H9 (cell line): ENCODE results near the gene TECPR2. TPM values are rescaled to one million over a fixed set of nuclear protein-coding genes. Genes with fewer than 3 reads are reported as not detected.

ENCODE experiments used
- DNase-seq: peaks from one replicate; pipeline ENCODE4 v3.0.0-alpha.2; 2017
- H2AFZ ChIP-seq: one replicate; pipeline ENCODE4 v1.6.1; 2013; ENCODE audit warnings: mild to moderate bottlenecking, low read length, control low read depth, moderate library complexity
- H2AK5ac ChIP-seq: 2 replicates; pipeline ENCODE4 v1.6.1; 2013; ENCODE audit warnings: low read length, control low read depth, mixed read lengths; ENCODE audit not compliant: insufficient read length
- H2BK120ac ChIP-seq: one replicate; pipeline ENCODE4 v1.6.1; 2013; ENCODE audit warnings: low read depth, mild to moderate bottlenecking, low read length, control low read depth, inconsistent platforms; ENCODE audit not compliant: poor library complexity, severe bottlenecking
- H2BK12ac ChIP-seq: 2 replicates; pipeline ENCODE4 v1.6.1; 2013; ENCODE audit warnings: low read length, control low read depth, mixed read lengths, low read depth; ENCODE audit not compliant: insufficient read length
- H2BK15ac ChIP-seq: 2 replicates; pipeline ENCODE4 v1.6.1; 2013; ENCODE audit warnings: low read depth, low read length, control low read depth
- H2BK20ac ChIP-seq: one replicate; pipeline ENCODE4 v1.6.1; 2013; ENCODE audit warnings: low read depth, mild to moderate bottlenecking, low read length, control low read depth, inconsistent platforms; ENCODE audit not compliant: poor library complexity, severe bottlenecking
- H2BK5ac ChIP-seq: 2 replicates; pipeline ENCODE4 v1.6.1; 2013; ENCODE audit warnings: low read length, control low read depth, mixed read lengths; ENCODE audit not compliant: insufficient read length
- H3K14ac ChIP-seq: 2 replicates; pipeline ENCODE4 v1.6.1; 2013; ENCODE audit warnings: low read length, control low read depth; ENCODE audit not compliant: insufficient read depth
- H3K18ac ChIP-seq: 2 replicates; pipeline ENCODE4 v1.6.1; 2013; ENCODE audit warnings: low read depth, mild to moderate bottlenecking, mixed read lengths, low read length, control low read depth; ENCODE audit not compliant: insufficient read length
- H3K23ac ChIP-seq: 2 replicates; pipeline ENCODE4 v1.6.1; 2013; ENCODE audit warnings: low read length, control low read depth, mixed read lengths, low read depth; ENCODE audit not compliant: insufficient read length
- H3K23me2 ChIP-seq: 2 replicates; pipeline ENCODE4 v1.6.1; 2013; ENCODE audit warnings: low read depth, mild to moderate bottlenecking, mixed read lengths, low read length, control low read depth; ENCODE audit not compliant: insufficient read length, poor library complexity, severe bottlenecking
- H3K27ac ChIP-seq: 2 replicates; pipeline ENCODE4 v1.5.1; 2013; ENCODE audit warnings: low read length, control low read depth, mixed read lengths, low read depth; ENCODE audit not compliant: insufficient read length
- H3K27me3 ChIP-seq: 2 replicates; pipeline ENCODE4 v1.6.1; 2013; ENCODE audit warnings: low read length, control low read depth, inconsistent platforms; ENCODE audit not compliant: insufficient read depth
- H3K4ac ChIP-seq: 2 replicates; pipeline ENCODE4 v1.6.1; 2013; ENCODE audit warnings: low read depth, mild to moderate bottlenecking, control low read depth, inconsistent platforms, low read length, moderate library complexity
- H3K4me1 ChIP-seq: 2 replicates; pipeline ENCODE4 v1.6.1; 2013; ENCODE audit warnings: low read length, control low read depth, inconsistent platforms; ENCODE audit not compliant: insufficient read depth
- H3K4me2 ChIP-seq: 2 replicates; pipeline ENCODE4 v1.6.1; 2013; ENCODE audit warnings: low read length, control low read depth, mixed read lengths; ENCODE audit not compliant: insufficient read length, insufficient read depth
- H3K56ac ChIP-seq: 2 replicates; pipeline ENCODE4 v1.6.1; 2013; ENCODE audit warnings: low read depth, mild to moderate bottlenecking, mixed read lengths, low read length, control low read depth; ENCODE audit not compliant: insufficient read length
- H3K79me1 ChIP-seq: 2 replicates; pipeline ENCODE4 v1.6.1; 2013; ENCODE audit warnings: low read depth, mild to moderate bottlenecking, moderate library complexity, low read length, control low read depth, inconsistent platforms; ENCODE audit not compliant: insufficient read depth, poor library complexity, severe bottlenecking
- H3K79me2 ChIP-seq: 2 replicates; pipeline ENCODE4 v1.6.1; 2013; ENCODE audit warnings: low read length, control low read depth, inconsistent platforms; ENCODE audit not compliant: insufficient read depth
- H3K9ac ChIP-seq: 2 replicates; pipeline ENCODE4 v1.6.1; 2013; ENCODE audit warnings: low read length, control low read depth, mixed read lengths; ENCODE audit not compliant: insufficient read length; ENCODE audit errors: extremely low read depth
- H3K9me3 ChIP-seq: one replicate; pipeline ENCODE4 v1.6.1; 2013; ENCODE audit warnings: low read depth, low read length, inconsistent platforms; ENCODE audit not compliant: control insufficient read depth
- H3T11ph ChIP-seq: one replicate; pipeline ENCODE4 v1.6.1; 2013; ENCODE audit warnings: mild to moderate bottlenecking, low read length, control low read depth, inconsistent platforms
- H4K20me1 ChIP-seq: one replicate; pipeline ENCODE4 v1.6.1; 2013; ENCODE audit not compliant: control insufficient read depth, insufficient read length, insufficient read depth
- H4K5ac ChIP-seq: 2 replicates; pipeline ENCODE4 v1.6.1; 2013; ENCODE audit warnings: low read depth, mild to moderate bottlenecking, mixed read lengths, low read length, control low read depth; ENCODE audit not compliant: insufficient read length
- H4K8ac ChIP-seq: replicated peaks from 2 replicates; pipeline ENCODE4 v1.6.1; 2013; ENCODE audit warnings: low read length, control low read depth, mixed read lengths, low read depth; ENCODE audit not compliant: insufficient read length
- H4K91ac ChIP-seq: 2 replicates; pipeline ENCODE4 v1.6.1; 2013; ENCODE audit warnings: low read depth, mild to moderate bottlenecking, moderate library complexity, mixed read lengths, low read length, control low read depth; ENCODE audit not compliant: insufficient read length
- H3K27ac Mint-ChIP-seq, 3 experiments: 2 replicates in 2 of 3; 3 replicates in 1 of 3; pipeline ENCODE4 v1.8.0; 2020 to 2021; ENCODE audit warnings: mixed read lengths in 3 of 3, mild to moderate bottlenecking in 1 of 3, moderate library complexity in 1 of 3
- H3K27me3 Mint-ChIP-seq: 2 replicates; pipeline ENCODE4 v1.8.0; 2021; ENCODE audit warnings: low read depth, mild to moderate bottlenecking, moderate library complexity, mixed read lengths
- H3K36me3 Mint-ChIP-seq, 3 experiments: 2 replicates in 2 of 3; 3 replicates in 1 of 3; pipeline ENCODE4 v1.8.0; 2020 to 2021; ENCODE audit warnings: low read depth in 3 of 3, mixed read lengths in 3 of 3; ENCODE audit not compliant: insufficient read depth in 1 of 3
- H3K4me1 Mint-ChIP-seq, 2 experiments: 2 replicates each; pipeline ENCODE4 v1.8.0; 2020; ENCODE audit warnings: mixed read lengths in 2 of 2
- H3K4me3 Mint-ChIP-seq, 2 experiments: 2 replicates in 1 of 2; 3 replicates in 1 of 2; pipeline ENCODE4 v1.8.0; 2020 to 2021; ENCODE audit warnings: mild to moderate bottlenecking in 2 of 2, mixed read lengths in 2 of 2, moderate library complexity in 1 of 2
- H3K9me3 Mint-ChIP-seq, 2 experiments: 2 replicates in 1 of 2; 3 replicates in 1 of 2; pipeline ENCODE4 v1.8.0; 2020; ENCODE audit warnings: mild to moderate bottlenecking in 2 of 2, mixed read lengths in 2 of 2, moderate library complexity in 1 of 2
- CTCF ChIP-seq: fragments of 200-600 bp; sonication (generic); conservative IDR thresholded peaks from 3 replicates; pipeline ENCODE4 v1.8.0; 2021; ENCODE audit warnings: antibody characterized with exemption, mild to moderate bottlenecking
- WGBS: extraction: QIAGEN DNeasy Blood & Tissue Kit; methylation state at CpG from one replicate; pipeline ENCODE4 v1.1.7; 2013; ENCODE audit warnings: missing lambda C conversion rate, low lambda C conversion rate, mixed read lengths; ENCODE audit not compliant: insufficient read length; ENCODE audit errors: extremely low coverage; 5-methylcytosine and 5-hydroxymethylcytosine counted together
- total RNA-seq: library from RNA; stranded (reverse); gene quantifications from 2 replicates; pipeline ENCODE4 v1.2.1, GENCODE V29; 2021

Gene TECPR2
- total RNA-seq, 1 experiment from 2014 or later, result 15.4 TPM

GRCh38 chr14:102516531-102517391 is 154.0 kb downstream of the TECPR2 start:
- no peak overlapping the region for H2AK5ac ChIP-seq
- Mint-ChIP-seq H3K36me3 (no peaks in the 10 kb centered on the region), H3K27ac (no peak overlapping the region), H3K4me1 (peaks cover 4 to 7% of the 10 kb centered on the region in 2 experiments; a peak in 3 of 4 replicates), H3K4me3 (peak overlapping the region; percentile 78 to 88), H3K9me3 (no peaks in the 10 kb centered on the region; a peak in 1 of 5 replicates), H3K27me3 (peaks cover 18% of the 10 kb centered on the region)
- no peaks in the 10 kb centered on the region for H4K20me1 ChIP-seq
- H3K14ac ChIP-seq, result no peak overlapping the region
- no peak overlapping the region for H3K4ac ChIP-seq
- no peaks in the 10 kb centered on the region for H3K9me3 ChIP-seq
- no peak overlapping the region for H2BK12ac ChIP-seq
- no peaks in the 10 kb centered on the region for H3K79me2 ChIP-seq
- peak; percentile 81 for DNase-seq
- no peak overlapping the region for H3K56ac ChIP-seq
- H2BK120ac ChIP-seq, result no peak overlapping the region
- H2AFZ ChIP-seq, result no peak overlapping the region
- peak overlapping the region; percentile 57 for H3K4me2 ChIP-seq
- no peak overlapping the region for H3K9ac ChIP-seq
- no peak overlapping the region for H3K23ac ChIP-seq
- no peaks in the 10 kb centered on the region for H3K27me3 ChIP-seq
- H3K18ac ChIP-seq, result no peak overlapping the region
- no peak overlapping the region for H2BK15ac ChIP-seq
- H4K5ac ChIP-seq, result no peak overlapping the region
- no peaks in the 10 kb centered on the region for H3K79me1 ChIP-seq
- no peak overlapping the region for H4K91ac ChIP-seq
- no CpG with 5 or more reads among the region's 95 CpGs for WGBS
- no peak overlapping the region for H3T11ph ChIP-seq
- H3K4me1 ChIP-seq, result no peaks in the 10 kb centered on the region
- H2BK20ac ChIP-seq, result no peak overlapping the region
- no peaks in the 10 kb centered on the region for H3K23me2 ChIP-seq
- no peak; the same call in none of the 3 replicates for TF ChIP-seq CTCF
- H4K8ac ChIP-seq, result no peak overlapping the region
- no peak overlapping the region for H2BK5ac ChIP-seq
- H3K27ac ChIP-seq, result no peak overlapping the region
